ENCODE data around the gene MRPL10. TPM values are rescaled to one million over a fixed set of nuclear protein-coding genes. Genes with fewer than 3 reads are reported as not detected.

MRPL10 gene
- total and polyA plus RNA-seq, 2 of the 8 experiments (the other 6 are each of a cell fraction or from before 2014, with no cell fraction given), result 85.3 to 214 TPM

GRCh38 chr17:47848198-47848513 lies 16.8 kb upstream of the MRPL10 start (continued):
- TF ChIP-seq TAF7 (optimal IDR thresholded peaks at IDR 0.05; ENCODE audit: borderline replicate concordance, low read depth, low read length) (no peak), CBX8 (IDR thresholded peaks at IDR 0.05; ENCODE audit: borderline replicate concordance, low read depth, low read length) (no peak), SIRT6 (IDR thresholded peaks at IDR 0.05; ENCODE audit: low read length) (no peak)

Measured in H1 (cell line).